HuH-7 (cell line): ENCODE results near the gene CRBN.

ENCODE experiments used
- DNase-seq: peaks from one replicate; pipeline ENCODE4 v3.0.0; 2011; ENCODE audit warnings: low spot score

The CRBN gene

GRCh38 chr3:3110299-3110630 is 69.2 kb downstream of the CRBN start, which contains the start of gene IL5RA:
TSS of gene IL5RA (minus strand) at chr3:3110374. CDS start at chr3:3104984, 5,390 bp downstream.
- no peak for DNase-seq

GRCh38 chr3:3109407-3110298 is 69.8 kb downstream of the CRBN start:
- DNase-seq, result no peak

GRCh38 chr3:3107858-3108257 is 71.6 kb downstream of the CRBN start:
- DNase-seq, result no peak

- DNase-seq, result no peak
These were observed 72.3 kb downstream of the CRBN start for GRCh38 chr3:3107181-3107580.

- DNase-seq, result no peak
These were observed 73.7 kb downstream of the CRBN start for GRCh38 chr3:3105815-3106214.

GRCh38 chr3:3105246-3105645 is 74.2 kb downstream of the CRBN start:
- no peak for DNase-seq

- no peak for DNase-seq
These were observed 76.7 kb downstream of the CRBN start for GRCh38 chr3:3102751-3103150.

- no peak for DNase-seq
These were observed 77.6 kb downstream of the CRBN start for GRCh38 chr3:3101660-3102458.
